CD4-positive, alpha-beta T cell (primary cell): ENCODE data around the gene GPR157. TPM values are rescaled to one million over a fixed set of nuclear protein-coding genes. Genes with fewer than 3 reads are reported as not detected.

Experiments used
- ATAC-seq: fragments of 200-7000 bp; cut with Tn5 transposase; one replicate; pipeline ENCODE4 v1.10.0; 2022; ENCODE audit warnings: mild to moderate bottlenecking; ENCODE audit not compliant: poor library complexity
- CTCF ChIA-PET: fragments of 350-600 bp; sonication (Branson Sonifier 250); formaldehyde crosslinking; loops from one replicate; lab custom pipeline; 2021; ENCODE audit warnings: antibody characterized with exemption, inconsistent platforms; lab: Charles Lee
- POLR2A ChIA-PET: fragments of 350-600 bp; sonication (Branson Sonifier 250); formaldehyde crosslinking; loops from one replicate; lab custom pipeline; 2021; ENCODE audit warnings: antibody characterized with exemption, inconsistent platforms; lab: Charles Lee
- DNase-seq, 14 experiments: peaks; one replicate each; pipeline ENCODE4 v3.0.0-alpha.2; 2013 to 2020; ENCODE audit warnings: mixed read lengths in 2 of 14
- H3K27ac ChIP-seq, 2 donors: one replicate each; pipeline versions ENCODE4 v1.5.1 to v1.7.0; 2013; ENCODE audit warnings: low read length in 2 of 2, low read depth in 1 of 2, mild to moderate bottlenecking in 1 of 2
- H3K27me3 ChIP-seq, 2 experiments: 1 replicate in 1 of 2; 2 replicates in 1 of 2; pipeline versions ENCODE4 v1.6.1 to v1.7.0; 2013; ENCODE audit warnings: low read length in 2 of 2, control low read depth in 1 of 2, mild to moderate bottlenecking in 1 of 2, moderate library complexity in 1 of 2; ENCODE audit not compliant: insufficient read depth in 2 of 2, control insufficient read depth in 1 of 2
- H3K36me3 ChIP-seq: one replicate; pipeline ENCODE4 v1.6.1; 2013; ENCODE audit warnings: low read length, control low read depth; ENCODE audit not compliant: insufficient read depth
- H3K4me1 ChIP-seq: one replicate; pipeline ENCODE4 v1.6.1; 2013; ENCODE audit warnings: low read length, control low read depth; ENCODE audit not compliant: insufficient read depth
- H3K4me3 ChIP-seq: one replicate; pipeline ENCODE4 v1.5.1; 2013; ENCODE audit warnings: mild to moderate bottlenecking, low read length, moderate library complexity
- H3K9me3 ChIP-seq, 2 experiments: 1 replicate in 1 of 2; 2 replicates in 1 of 2; pipeline versions ENCODE4 v1.6.1 to v1.7.0; 2013; ENCODE audit warnings: low read length in 2 of 2, mild to moderate bottlenecking in 2 of 2, control low read depth in 1 of 2, moderate library complexity in 1 of 2; ENCODE audit not compliant: control insufficient read depth in 1 of 2, insufficient read depth in 1 of 2
- H3K27ac Mint-ChIP-seq: one replicate; pipeline ENCODE4 v1.8.0; 2020; ENCODE audit warnings: mixed read lengths
- H3K27me3 Mint-ChIP-seq: one replicate; pipeline ENCODE4 v1.8.0; 2021; ENCODE audit warnings: mixed read lengths
- H3K36me3 Mint-ChIP-seq: one replicate; pipeline ENCODE4 v1.8.0; 2021; ENCODE audit warnings: low read depth, mixed read lengths
- H3K4me1 Mint-ChIP-seq: one replicate; pipeline ENCODE4 v1.8.0; 2021; ENCODE audit warnings: low read depth, mixed read lengths
- H3K4me3 Mint-ChIP-seq: one replicate; pipeline ENCODE4 v1.8.0; 2020; ENCODE audit warnings: mild to moderate bottlenecking, mixed read lengths
- H3K9me3 Mint-ChIP-seq: one replicate; pipeline ENCODE4 v1.8.0; 2020; ENCODE audit warnings: mixed read lengths
- intact Hi-C, 2 experiments: fragments of 100-400 bp; cut with DNase I in 1 of 2; cut with micrococcal nuclease in 1 of 2; formaldehyde crosslinking; loops; one replicate each; pipeline versions ENCODE4 v1.15.1 to v1.9.0; 2023 to 2025; cut with DNase I, micrococcal nuclease
- polyA plus RNA-seq, 2 donors: library from polyadenylated mRNA; unstranded; fragments of 120-200 nt; gene quantifications; one replicate each; pipeline ENCODE4 v1.2.1, GENCODE V29; 2013
- total RNA-seq, 174 experiments: library from RNA in 2 of 174; stranded (reverse) in 2 of 174; gene quantifications; one replicate each; pipeline ENCODE4 v1.2.3 and lab custom pipeline; 2021 to 2026
- TF ChIP-seq, protein P1 (sequence below): fragments of 200-600 bp; IDR thresholded peaks from one replicate; pipeline ENCODE4 v1.8.0; 2022; ENCODE audit warnings: antibody characterized with exemption, mild to moderate bottlenecking

Gene GPR157, protein sequence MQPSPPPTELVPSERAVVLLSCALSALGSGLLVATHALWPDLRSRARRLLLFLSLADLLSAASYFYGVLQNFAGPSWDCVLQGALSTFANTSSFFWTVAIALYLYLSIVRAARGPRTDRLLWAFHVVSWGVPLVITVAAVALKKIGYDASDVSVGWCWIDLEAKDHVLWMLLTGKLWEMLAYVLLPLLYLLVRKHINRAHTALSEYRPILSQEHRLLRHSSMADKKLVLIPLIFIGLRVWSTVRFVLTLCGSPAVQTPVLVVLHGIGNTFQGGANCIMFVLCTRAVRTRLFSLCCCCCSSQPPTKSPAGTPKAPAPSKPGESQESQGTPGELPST
- total RNA-seq (1 to 10 TPM; 2.1 to 5.1 TPM), total RNA-seq (lab: John Stamatoyannopoulos, UW) (2.3 to 56.8 (median 10.0) reads per million in 172 experiments)
- 8.8 TPM for polyA plus RNA-seq (2013, experiment 1 of 2)
- 2.9 TPM for polyA plus RNA-seq (2013, experiment 2 of 2)

DNA sequence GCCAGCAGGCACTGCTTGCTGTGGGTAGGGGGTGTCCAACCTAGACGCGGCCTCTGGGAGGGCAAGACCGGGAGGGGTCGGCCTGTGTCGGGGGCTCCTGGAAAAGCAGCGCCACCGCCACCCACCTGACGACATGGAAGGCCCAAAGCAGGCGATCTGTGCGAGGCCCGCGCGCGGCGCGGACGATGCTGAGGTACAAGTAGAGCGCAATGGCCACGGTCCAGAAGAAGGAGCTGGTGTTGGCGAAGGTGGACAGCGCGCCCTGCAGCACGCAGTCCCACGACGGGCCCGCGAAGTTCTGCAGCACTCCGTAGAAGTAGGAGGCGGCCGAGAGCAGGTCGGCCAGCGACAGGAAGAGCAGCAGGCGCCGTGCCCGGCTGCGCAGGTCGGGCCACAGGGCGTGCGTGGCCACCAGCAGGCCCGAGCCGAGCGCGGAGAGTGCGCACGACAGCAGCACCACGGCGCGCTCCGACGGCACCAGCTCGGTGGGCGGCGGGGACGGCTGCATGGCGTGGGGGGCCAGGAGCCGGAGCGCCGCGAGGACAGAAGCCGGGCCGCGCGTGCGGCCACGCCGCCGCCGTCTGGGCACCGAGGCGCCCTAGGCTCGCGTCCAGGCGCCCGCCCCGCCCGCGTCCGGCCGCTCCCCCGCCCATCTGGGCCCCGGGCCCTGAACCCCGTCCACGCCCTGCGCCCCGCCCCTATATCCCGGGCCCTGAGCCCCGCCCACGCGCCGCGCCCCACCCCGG, at the start of gene GPR157:
Gene GPR157 (minus strand): TSS at position 583 of the 746 bp plus-strand sequence. CDS start 75 bp downstream, at position 508.
- Mint-ChIP-seq H3K4me1 (peaks cover 40% of the 10 kb centered on the region), H3K27me3 (no peaks in the 10 kb centered on the region), H3K9me3 (no peaks in the 10 kb centered on the region), H3K4me3 (peak within 1 kb of the TSS; percentile 91), H3K27ac (peak within 1 kb of the TSS; percentile 70), H3K36me3 (no peaks in the 10 kb centered on the region)
- Histone ChIP-seq H3K4me3 (peak within 1 kb of the TSS; percentile 70), H3K36me3 (no peaks in the 10 kb centered on the region), H3K27ac (peak within 1 kb of the TSS; percentile 56), H3K27me3 (no peaks in the 10 kb centered on the region), H3K9me3 (no peaks in the 10 kb centered on the region), H3K4me1 (peaks cover 25% of the 10 kb centered on the region)
- CTCF ChIA-PET: interaction anchor here (1.2 to 2.2 kb wide), 5 partner anchors 9 to 124 kb away, joined by 3 to 10 read pairs (median 4); partner anchors contain the start of gene H6PD
- TF ChIP-seq, protein P1, sequence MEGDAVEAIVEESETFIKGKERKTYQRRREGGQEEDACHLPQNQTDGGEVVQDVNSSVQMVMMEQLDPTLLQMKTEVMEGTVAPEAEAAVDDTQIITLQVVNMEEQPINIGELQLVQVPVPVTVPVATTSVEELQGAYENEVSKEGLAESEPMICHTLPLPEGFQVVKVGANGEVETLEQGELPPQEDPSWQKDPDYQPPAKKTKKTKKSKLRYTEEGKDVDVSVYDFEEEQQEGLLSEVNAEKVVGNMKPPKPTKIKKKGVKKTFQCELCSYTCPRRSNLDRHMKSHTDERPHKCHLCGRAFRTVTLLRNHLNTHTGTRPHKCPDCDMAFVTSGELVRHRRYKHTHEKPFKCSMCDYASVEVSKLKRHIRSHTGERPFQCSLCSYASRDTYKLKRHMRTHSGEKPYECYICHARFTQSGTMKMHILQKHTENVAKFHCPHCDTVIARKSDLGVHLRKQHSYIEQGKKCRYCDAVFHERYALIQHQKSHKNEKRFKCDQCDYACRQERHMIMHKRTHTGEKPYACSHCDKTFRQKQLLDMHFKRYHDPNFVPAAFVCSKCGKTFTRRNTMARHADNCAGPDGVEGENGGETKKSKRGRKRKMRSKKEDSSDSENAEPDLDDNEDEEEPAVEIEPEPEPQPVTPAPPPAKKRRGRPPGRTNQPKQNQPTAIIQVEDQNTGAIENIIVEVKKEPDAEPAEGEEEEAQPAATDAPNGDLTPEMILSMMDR: no peak
- DNase-seq (peak; percentile 65 to 93 (median 81)), ATAC-seq (peak; percentile 86)
- intact Hi-C loops: loop anchor here in 1 of 2 experiments (1.0 to 10.0 kb wide), 6 partner anchors 106 to 904 kb away; partner anchors contain the start of genes CTNNBIP1, H6PD, SPSB1 and UBE4B
- POLR2A ChIA-PET: interaction anchor here (0.7 to 2.1 kb wide), 7 partner anchors 8 to 250 kb away, joined by 3 to 7 read pairs (median 4); partner anchors contain the start of genes ENO1, H6PD and SPSB1

DNA sequence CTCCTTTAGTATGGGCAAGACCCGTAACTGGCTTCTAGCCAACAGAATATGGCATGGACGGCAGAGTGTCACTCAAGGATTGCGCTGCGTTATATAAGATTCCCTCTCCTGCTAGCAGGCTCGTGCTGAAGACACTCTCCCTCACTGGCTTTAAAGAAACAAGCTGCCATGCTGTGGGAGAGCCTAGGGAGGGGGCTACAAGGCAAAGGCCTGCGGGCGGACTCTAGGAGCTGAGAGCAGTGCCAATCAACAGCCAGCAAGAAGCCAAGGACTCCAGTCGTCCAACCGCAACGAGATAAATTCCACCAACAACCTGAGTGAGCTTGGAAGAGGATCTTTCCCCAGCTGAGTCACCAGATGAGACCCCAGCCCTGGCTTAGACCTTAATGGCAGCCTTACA, 45.9 kb upstream of the GPR157 start:
- Mint-ChIP-seq H3K9me3 (no peaks in the 10 kb centered on the region), H3K4me1 (no peaks in the 10 kb centered on the region), H3K27ac (no peak overlapping the region), H3K27me3 (peaks cover 23% of the 10 kb centered on the region), H3K4me3 (no peak overlapping the region), H3K36me3 (no peaks in the 10 kb centered on the region)
- ATAC-seq (no peak), DNase-seq (no peak)
- no peaks in the 10 kb centered on the region for H3K27me3 ChIP-seq
- no peak overlapping the region for H3K4me3 ChIP-seq
- ChIA-PET POLR2A (no interaction called here), CTCF (no interaction called here)
- no peaks in the 10 kb centered on the region for H3K9me3 ChIP-seq
- no peaks in the 10 kb centered on the region for H3K4me1 ChIP-seq
- intact Hi-C loops: no loop called here
- H3K27ac ChIP-seq: no peak overlapping the region
- TF ChIP-seq, protein P1: no peak
- H3K36me3 ChIP-seq: no peaks in the 10 kb centered on the region

DNA sequence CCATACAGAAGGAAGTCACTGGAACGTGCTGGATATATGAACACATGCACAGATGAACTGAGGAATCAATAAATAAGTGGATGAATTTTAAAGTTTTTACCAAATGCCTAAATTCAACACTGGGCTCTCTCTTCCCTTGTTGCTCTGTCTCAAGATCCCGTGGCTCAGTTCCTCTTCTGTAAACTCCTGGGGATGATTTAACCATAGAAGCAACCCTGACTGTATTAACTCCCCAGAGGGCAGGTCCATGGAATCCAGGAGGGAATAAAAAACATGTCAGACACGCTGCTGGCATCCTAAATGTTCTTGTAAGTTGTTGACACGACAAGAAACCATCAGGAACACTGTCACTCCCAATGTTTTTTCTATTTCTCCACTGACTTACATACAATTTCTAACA, 45.3 kb upstream of the GPR157 start:
- H3K4me1 ChIP-seq: no peaks in the 10 kb centered on the region
- no peak for ATAC-seq
- Mint-ChIP-seq H3K4me3 (no peak overlapping the region), H3K9me3 (no peaks in the 10 kb centered on the region), H3K4me1 (no peaks in the 10 kb centered on the region), H3K27ac (no peak overlapping the region), H3K27me3 (peaks cover 20% of the 10 kb centered on the region), H3K36me3 (no peaks in the 10 kb centered on the region)
- no peak overlapping the region for H3K27ac ChIP-seq
- H3K4me3 ChIP-seq: no peak overlapping the region
- CTCF ChIA-PET: no interaction called here
- intact Hi-C loops: no loop called here
- H3K27me3 ChIP-seq: no peaks in the 10 kb centered on the region
- no peak for DNase-seq
- H3K36me3 ChIP-seq: no peaks in the 10 kb centered on the region
- POLR2A ChIA-PET: no interaction called here
- TF ChIP-seq, protein P1: no peak
- no peaks in the 10 kb centered on the region for H3K9me3 ChIP-seq
